ENCODE results near the gene CENPO. TPM values are rescaled to one million over a fixed set of nuclear protein-coding genes. Genes with fewer than 3 reads are reported as not detected.
A peak's percentile ranks its signal among the peaks of the same experiment; 100 is the strongest.

Gene CENPO
- total RNA-seq, 4 donors from 2014 or later: 4.2 to 8.9 (median 6.3) TPM

GRCh38 chr2:24845691-24846090 is 52.5 kb downstream of the CENPO start:
- WGBS, 2 donors: 93 to 99% methylated on average over 5 of the region's 5 CpGs

GRCh38 chr2:24850944-24851343 is 57.7 kb downstream of the CENPO start:
- peaks cover 6 to 9% of the 10 kb centered on the region in 2 donors for H3K4me1 ChIP-seq
- intact Hi-C loops (cut with DNase I): no loop called here
- 79 to 83% methylated on average over 7 of the region's 7 CpGs for WGBS, 2 donors
- no peaks in the 10 kb centered on the region for H3K9me3 ChIP-seq
- DNase-seq: no peak
- no peaks in the 10 kb centered on the region for H3K36me3 ChIP-seq
- H3K27ac ChIP-seq: no peak overlapping the region
- no peaks in the 10 kb centered on the region for H3K27me3 ChIP-seq
- no peak overlapping the region for H3K4me3 ChIP-seq (replicated peaks in 1 of 3)
- TF ChIP-seq CTCF (IDR thresholded peaks at IDR 0.05) (no peak), POLR2A (IDR thresholded peaks at IDR 0.05) (no peak)

More at GRCh38 chr2:24845691-24846090, 52.5 kb downstream of the CENPO start:
- H3K4me3 ChIP-seq (replicated peaks in 1 of 3): no peak overlapping the region
- TF ChIP-seq POLR2A (IDR thresholded peaks at IDR 0.05): no peak
- TF ChIP-seq CTCF (IDR thresholded peaks at IDR 0.05): no peak
- H3K27me3 ChIP-seq: no peaks in the 10 kb centered on the region
- no peak overlapping the region for H3K27ac ChIP-seq
- no peaks in the 10 kb centered on the region for H3K9me3 ChIP-seq
- DNase-seq: no peak
- no peaks in the 10 kb centered on the region for H3K36me3 ChIP-seq
- no peaks in the 10 kb centered on the region for H3K4me1 ChIP-seq
- intact Hi-C loops (cut with DNase I): no loop called here

- no peaks in the 10 kb centered on the region for H3K27me3 ChIP-seq
- H3K4me1 ChIP-seq: peaks cover 6 to 19% of the 10 kb centered on the region in 2 donors
- no peak overlapping the region for H3K4me3 ChIP-seq (replicated peaks in 1 of 3)
- intact Hi-C loops (cut with DNase I): no loop called here
- no peaks in the 10 kb centered on the region for H3K36me3 ChIP-seq
- H3K9me3 ChIP-seq: no peaks in the 10 kb centered on the region
- WGBS, 2 donors: 87 to 94% methylated on average over 5 to 10 of the region's 13 CpGs
- no peak for DNase-seq
- no peak for TF ChIP-seq CTCF (IDR thresholded peaks at IDR 0.05)
- no peak overlapping the region for H3K27ac ChIP-seq
These were observed 58.8 kb downstream of the CENPO start for GRCh38 chr2:24852026-24852425.

- Histone ChIP-seq H3K4me3 (replicated peaks in 1 of 3) (no peak overlapping the region), H3K27ac (peak overlapping the region in 1 of 3 donors; percentile 10), H3K36me3 (no peaks in the 10 kb centered on the region), H3K4me1 (peaks cover 6 to 24% of the 10 kb centered on the region in 2 donors), H3K27me3 (no peaks in the 10 kb centered on the region), H3K9me3 (no peaks in the 10 kb centered on the region)
- intact Hi-C loops (cut with DNase I): no loop called here
- DNase-seq: peak; percentile 88 to 92
- WGBS, 2 donors: 11 to 44% methylated on average over 3 to 18 of the region's 23 CpGs
- TF ChIP-seq POLR2A (IDR thresholded peaks at IDR 0.05) (no peak), CTCF (IDR thresholded peaks at IDR 0.05) (no peak)
These were observed 59.3 kb downstream of the CENPO start for GRCh38 chr2:24852431-24853020.

GRCh38 chr2:24853046-24853445 is 59.8 kb downstream of the CENPO start:
- Histone ChIP-seq H3K4me3 (replicated peaks in 1 of 3) (no peak overlapping the region), H3K36me3 (no peaks in the 10 kb centered on the region), H3K4me1 (peaks cover 6 to 26% of the 10 kb centered on the region in 2 donors), H3K27ac (no peak overlapping the region), H3K9me3 (no peaks in the 10 kb centered on the region), H3K27me3 (no peaks in the 10 kb centered on the region)
- TF ChIP-seq POLR2A (IDR thresholded peaks at IDR 0.05): no peak
- no peak for TF ChIP-seq CTCF (IDR thresholded peaks at IDR 0.05)
- 96 to 99% methylated on average over 9 of the region's 9 CpGs for WGBS, 2 donors
- intact Hi-C loops (cut with DNase I): no loop called here
- no peak for DNase-seq

Measured in thyroid gland (tissue), 4 donors.